GM18505 (cell line): ENCODE measurements around the gene RAB14.

Experiments
- ATAC-seq: cut with Tn5 transposase; IDR thresholded peaks from one replicate; pipeline ENCODE4 v1.9.1; 2021; ENCODE audit not compliant: unreplicated experiment
- POLR2A ChIP-seq: IDR thresholded peaks from 4 replicates; pipeline ENCODE4 v1.6.1; 2011; ENCODE audit warnings: borderline replicate concordance; ENCODE audit not compliant: insufficient read depth, insufficient read length; ENCODE audit errors: extremely low read depth

The RAB14 gene

DNA sequence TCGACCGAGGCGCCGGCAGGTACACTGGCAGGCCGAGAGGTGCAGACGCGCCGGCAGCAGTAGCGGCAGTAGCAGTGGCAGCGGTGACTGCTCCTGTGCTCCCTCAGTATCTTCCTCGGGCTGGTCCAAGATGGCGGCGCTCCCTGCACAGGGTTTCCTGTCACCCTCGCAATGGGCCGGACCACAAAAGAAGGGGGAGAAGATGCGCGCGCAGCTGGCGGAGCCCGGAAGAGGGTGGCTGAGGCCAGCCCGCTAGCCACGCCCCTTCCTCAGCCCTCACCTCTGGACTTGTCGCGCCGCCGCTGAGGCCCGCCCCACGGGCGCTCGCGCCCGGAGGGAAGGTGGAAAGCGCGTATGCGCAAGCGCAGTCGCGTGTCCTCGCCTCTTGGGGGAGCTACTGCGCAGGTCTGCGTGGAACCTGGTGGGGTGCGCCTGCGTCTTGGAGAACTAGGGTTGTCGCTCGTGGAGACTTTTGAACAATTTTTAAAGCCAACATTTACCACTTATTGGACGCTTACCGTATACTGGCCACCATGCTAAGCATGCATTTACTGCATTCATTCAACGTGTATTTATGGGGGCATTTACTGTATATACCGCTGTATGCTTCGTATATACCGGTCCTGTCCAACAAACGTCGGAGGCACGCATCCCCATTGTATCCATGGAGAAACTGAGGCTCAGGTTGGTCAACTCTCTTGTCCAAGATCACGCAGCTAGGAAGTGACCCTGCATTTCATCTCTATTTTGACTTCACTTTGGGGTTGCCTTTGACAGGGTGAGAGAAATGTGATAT, at the start of gene RAB14:
TSS of gene RAB14 (minus strand) at position 132 of the 796 bp plus-strand sequence. CDS start 8,457 bp downstream, outside the sequence.
- ATAC-seq = peak; percentile 84
- peak; percentile 88 for TF ChIP-seq POLR2A

DNA sequence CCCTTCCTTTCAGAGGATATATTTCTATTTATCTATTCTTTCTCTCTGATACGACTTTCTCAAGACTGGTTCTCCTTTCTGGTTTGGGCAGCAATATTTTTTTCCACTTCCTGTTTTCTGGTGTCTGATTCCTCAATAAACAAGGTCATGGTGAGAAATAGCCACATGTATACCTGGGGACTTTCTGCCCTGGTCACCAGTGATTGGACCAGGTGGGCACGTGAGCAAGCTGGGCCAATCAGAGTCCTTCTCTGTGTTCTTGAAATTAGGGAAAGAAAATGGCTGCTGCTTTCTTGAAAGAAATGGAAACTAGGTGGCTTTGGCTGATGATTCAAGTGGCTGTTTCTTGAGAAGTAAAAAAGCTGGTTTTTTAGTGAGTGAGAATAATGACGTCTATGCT, 47.9 kb upstream of the RAB14 start:
- ATAC-seq = no peak
- no peak for TF ChIP-seq POLR2A

DNA sequence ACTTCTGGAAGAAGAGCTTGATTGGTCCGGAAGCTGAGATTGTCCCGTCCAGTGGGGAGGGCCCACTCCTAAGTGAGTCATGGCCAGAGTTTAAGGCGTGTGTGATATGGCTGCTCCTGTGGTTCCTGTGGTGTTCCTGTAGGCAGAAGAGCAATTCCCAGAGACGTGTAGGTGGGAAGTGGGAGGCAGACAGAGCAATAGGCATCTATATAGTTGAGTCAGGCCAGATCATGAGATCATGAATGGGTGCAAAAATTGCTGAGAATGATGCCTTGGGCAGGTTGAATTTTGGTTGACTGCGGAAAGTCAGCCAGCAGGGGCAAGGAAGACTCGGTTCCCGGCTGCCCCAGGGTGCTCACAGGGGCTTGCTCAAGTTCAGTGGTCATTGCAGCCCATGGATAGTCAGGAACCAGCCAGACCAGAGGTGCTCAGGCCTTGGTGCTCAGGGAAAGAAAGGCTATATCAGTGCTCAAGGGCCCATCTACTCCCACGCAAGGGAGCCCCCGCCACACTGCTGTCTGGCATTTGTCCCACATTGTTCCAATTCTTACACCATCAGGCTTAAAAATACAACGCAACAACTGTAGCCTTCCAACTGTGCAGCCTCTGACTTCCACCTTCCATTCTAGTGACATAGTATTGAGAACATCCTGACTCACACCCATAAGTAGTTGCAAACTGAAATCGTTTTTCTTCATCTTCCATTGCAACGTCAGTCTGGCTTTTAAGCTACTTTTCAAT, 45.3 kb upstream of the RAB14 start:
- no peak for ATAC-seq
- no peak for TF ChIP-seq POLR2A

DNA sequence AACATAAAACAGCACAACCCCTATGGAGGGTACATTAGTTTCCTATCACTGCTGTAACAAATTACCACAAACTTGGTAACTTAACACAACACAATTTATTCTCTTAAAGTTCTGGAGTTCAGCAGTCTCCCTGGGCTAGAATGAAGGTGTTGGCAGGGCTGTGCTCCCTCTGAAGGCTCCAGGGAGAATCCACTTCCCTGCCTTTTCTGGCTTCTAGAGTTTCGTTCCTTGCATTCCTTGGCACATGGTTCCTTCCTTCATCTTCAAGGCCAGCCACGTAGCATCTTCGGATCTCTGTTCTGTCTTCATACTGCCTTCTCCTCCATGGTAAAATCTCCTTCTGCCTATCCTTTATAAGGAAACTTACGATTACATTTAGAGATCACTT, 41.3 kb upstream of the RAB14 start:
- no peak for TF ChIP-seq POLR2A
- no peak for ATAC-seq

DNA sequence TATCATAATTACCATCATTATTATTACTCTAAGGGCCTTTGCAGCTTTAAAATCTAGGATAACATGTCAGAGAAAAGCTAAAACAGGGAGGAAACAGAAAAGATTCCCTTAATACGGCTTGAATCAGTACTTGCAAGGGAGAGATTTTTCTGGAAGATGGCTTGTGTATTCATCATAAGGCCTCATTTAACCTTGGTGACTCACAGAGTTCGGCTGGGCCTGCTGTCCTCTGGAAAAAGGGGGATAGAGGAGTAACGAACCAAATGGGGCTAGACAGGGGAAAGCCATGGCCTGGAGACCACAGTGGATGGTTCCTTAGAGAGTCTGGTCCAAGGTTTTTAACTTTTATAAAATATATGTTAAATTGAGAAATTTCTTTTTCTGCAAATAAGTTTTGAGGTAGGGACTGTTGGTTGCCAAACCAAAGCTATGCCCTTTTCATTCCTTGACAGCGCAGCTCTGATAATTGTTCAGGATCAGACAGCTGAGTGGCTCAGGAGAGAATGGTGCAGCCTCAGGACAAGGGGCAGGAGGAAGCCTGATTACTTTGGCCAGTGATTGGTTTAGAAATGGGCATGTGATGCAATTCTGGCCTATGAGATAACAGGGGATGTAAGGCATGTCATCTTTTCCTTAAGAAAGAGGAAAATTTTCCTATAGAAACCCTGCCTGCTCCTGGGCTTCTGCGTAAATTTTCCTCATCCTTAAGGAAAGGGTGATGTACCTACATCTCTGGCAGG, 40.7 kb upstream of the RAB14 start:
- ATAC-seq = no peak
- TF ChIP-seq POLR2A = no peak

DNA sequence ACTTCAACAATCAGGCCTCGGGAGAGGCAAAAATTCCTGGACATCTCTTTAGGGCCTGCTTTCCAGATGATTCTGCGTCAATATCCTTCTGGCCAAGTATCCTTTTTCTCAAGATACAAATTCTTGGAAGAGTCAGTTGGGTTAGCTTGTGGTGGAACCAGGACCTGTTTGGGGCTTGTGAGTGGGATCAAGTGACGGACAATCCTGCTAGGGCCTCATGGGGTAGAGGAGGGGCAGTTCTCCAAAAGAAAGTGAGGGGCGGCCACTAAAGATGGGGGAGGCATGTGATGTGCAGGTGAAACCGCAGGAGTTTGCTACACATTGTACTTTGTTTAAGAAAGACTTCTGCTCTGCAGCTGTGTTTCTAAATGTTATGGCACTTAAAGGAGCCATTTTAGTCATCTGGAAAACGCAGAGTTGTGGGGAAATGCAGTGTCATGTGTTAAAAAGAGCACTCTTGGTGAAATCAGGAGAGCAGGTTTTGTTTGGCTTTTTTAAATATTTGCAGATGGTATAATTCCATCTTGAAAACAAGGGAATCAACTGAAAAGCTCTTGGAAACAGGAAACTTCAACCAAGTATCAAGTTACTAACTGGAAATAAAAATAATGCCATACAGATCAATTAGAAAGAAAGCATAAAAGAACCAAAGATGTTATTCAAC, 38.9 kb upstream of the RAB14 start:
- no peak for ATAC-seq
- TF ChIP-seq POLR2A = no peak

DNA sequence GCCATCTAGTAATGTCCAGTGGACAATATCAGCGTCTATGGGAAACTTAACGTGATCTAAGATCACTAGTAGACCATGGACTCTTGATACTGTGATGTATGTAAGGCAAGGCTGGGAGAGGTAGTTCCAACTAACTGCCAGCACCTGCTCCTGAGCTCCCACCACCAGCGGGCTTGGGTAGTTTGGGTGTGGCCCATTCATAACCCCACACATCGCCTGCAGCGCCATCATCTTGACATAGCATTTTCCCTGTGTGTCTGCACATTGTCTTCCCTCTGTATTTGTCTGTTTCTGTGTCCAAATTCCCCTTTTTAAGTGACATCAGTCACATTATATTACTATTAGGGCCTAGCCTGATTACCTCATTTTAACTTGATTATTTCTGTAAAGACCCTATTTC, 38.2 kb upstream of the RAB14 start:
- TF ChIP-seq POLR2A = no peak

DNA sequence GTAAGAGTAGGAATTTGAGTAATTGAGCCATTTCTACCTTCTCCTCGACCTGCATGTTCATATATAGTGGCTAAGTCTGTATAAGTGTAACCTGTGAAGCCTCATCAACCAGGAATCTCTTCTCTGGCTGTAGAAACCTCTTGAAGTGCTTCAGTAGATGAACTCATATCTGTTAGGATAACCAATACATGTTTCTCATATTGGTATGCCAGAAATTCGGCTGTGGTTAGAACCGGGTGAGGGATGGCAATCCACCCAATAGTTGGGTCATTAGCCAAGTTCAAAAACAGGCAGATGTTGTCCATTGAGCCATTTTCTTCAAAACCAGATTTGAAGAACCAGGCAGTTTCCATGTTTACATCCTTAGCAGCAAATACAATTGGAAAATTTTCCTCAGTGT, 37.4 kb upstream of the RAB14 start:
- TF ChIP-seq POLR2A = no peak

More for the DNA sequence above, 38.2 kb upstream of the RAB14 start:
- no peak for ATAC-seq

DNA sequence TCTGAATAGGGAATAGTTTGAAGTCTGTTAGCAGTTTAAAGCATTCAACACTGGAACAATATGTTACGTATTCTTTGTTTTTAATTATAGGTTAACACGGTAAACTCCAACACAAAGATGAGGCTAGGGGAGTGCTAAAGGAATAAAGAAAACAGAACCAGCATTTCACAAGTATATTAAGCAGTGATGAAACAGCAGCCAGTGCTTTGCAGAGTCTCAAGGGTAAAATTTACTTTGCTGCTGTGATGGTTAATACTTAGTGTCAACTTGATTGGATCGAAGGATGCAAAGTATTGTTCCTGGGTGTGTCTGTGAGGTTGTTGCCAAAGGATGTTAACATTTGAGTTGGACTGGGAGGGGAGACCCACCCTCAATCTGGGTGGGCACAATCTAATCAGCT, 36.2 kb upstream of the RAB14 start:
- TF ChIP-seq POLR2A = no peak

More for the DNA sequence above, 37.4 kb upstream of the RAB14 start:
- no peak for ATAC-seq

DNA sequence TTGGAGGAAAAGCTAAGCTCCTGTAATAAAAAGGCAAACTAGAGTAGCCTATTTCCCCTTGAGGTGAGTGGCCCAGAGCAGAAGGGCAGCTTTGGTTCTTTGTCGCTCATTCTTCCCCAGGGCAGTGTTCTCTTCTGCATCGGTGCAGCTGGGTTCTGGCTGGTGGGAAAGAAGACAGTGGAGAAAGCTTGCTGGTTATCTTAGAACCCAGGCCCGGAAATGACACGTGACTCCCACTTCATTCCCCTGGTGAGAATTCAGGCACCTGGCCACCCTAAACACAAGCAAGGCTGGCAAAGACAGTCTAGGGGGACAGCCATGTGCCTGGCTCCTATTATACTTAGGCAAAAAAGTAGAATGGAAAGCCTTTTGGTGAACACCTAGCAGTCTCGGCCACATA, 33.8 kb upstream of the RAB14 start:
- ATAC-seq = no peak
- no peak for TF ChIP-seq POLR2A

More for the DNA sequence above, 36.2 kb upstream of the RAB14 start:
- ATAC-seq = no peak

DNA sequence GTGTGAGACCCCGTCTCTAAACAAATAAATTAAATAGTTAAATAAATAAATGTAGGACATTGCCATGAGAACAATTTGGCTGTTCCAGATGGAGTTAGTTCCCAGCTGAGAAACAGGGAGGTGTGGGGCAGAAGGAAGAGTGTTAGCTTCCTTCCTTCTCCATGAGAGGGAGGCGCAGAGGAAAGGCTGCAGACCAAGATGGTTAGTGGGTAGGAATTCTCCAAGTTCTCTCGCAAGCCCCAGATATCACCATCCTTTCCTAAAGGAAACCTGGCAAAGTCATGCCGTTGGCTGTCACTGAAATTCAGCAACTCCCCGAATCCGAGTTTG, 33.1 kb upstream of the RAB14 start:
- ATAC-seq = no peak
- TF ChIP-seq POLR2A = no peak

DNA sequence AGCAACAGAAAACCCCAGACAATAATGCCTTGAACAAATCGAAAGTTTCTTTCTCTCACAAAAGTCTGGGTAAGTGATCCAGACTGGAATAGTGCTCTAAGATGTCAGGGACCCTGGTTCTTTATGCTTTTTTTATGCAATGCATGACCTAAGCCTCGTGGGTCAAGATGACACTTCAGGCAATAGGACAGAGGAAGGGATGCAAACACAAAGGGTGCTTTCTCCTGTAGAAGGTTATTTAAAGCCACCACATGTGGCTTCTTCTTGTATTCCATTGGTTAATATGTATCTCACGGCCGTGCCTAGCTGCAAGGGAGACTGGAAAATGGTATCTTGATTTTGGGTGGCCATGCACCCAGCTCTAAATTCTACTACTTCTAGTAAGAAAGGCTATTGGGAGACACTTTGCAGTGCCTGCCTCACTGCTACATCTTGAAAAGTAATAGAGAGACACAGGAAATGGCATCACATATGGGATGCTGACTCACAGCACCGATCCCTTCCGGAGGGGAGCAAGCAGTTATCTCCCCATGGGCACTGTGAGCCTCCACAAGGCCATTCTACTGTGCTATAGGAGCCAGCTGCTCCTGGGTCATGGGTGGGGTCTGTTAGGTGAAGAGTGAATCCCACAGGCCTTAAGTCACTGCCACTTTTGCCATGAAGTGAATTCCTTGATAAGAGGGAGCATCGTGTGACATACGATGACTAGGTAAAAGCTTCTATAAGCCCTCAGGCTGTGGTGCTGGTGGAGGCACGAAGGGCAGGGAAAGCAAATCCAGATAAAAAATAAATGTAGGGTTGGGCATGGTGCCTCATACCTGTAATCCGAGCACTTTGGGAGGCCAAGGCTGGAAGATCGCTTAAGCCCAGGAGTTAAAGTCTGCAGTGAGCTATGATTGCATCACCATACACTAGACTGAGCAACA, 32.5 kb upstream of the RAB14 start:
- no peak for ATAC-seq
- no peak for TF ChIP-seq POLR2A

DNA sequence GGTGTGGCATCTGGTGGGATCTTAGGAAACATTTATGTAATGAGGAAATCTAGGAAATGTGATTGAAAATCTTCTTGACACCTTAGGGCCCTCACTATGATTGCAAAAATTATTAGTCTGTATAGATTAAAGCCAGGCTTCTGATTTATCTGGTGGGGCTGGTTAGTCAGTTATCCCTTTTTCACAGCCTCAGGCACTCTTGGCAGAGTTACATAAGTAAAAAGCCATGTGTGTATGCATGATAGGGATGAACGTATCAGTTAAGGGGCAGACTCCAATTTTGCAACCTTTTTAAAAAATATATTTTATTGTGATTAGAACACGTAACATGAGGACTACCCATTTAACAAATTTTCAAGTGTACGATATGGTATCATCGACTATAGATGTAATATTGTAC, 30.6 kb upstream of the RAB14 start:
- no peak for ATAC-seq
- TF ChIP-seq POLR2A = no peak

DNA sequence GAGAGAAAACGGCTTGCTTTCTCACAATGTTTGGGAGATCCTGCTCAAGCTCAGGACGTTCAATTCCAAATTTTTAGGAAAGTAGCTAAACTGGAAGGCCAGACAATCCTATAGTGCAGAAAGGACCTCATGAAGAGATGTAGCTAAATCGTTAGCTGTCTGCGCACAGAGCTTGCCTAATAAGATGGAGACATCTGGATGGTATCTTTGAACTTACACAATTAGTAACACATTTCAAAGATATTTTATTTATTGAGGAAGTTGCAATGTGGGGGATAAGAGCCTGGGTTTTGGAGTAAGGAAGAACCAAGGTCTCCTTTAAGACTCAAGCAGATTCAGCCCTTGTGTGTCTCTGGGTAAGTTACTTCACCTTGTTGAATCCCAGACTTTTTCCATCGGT, 28.6 kb upstream of the RAB14 start:
- ATAC-seq = no peak
- TF ChIP-seq POLR2A = no peak
